ENCODE measurements around the gene ABLIM3. TPM values are rescaled to one million over a fixed set of nuclear protein-coding genes. Genes with fewer than 3 reads are reported as not detected.

ABLIM3 gene
- total RNA-seq, 4 donors from 2014 or later, result 1.6 to 26.4 (median 5.7) TPM

- TF ChIP-seq, protein P1, sequence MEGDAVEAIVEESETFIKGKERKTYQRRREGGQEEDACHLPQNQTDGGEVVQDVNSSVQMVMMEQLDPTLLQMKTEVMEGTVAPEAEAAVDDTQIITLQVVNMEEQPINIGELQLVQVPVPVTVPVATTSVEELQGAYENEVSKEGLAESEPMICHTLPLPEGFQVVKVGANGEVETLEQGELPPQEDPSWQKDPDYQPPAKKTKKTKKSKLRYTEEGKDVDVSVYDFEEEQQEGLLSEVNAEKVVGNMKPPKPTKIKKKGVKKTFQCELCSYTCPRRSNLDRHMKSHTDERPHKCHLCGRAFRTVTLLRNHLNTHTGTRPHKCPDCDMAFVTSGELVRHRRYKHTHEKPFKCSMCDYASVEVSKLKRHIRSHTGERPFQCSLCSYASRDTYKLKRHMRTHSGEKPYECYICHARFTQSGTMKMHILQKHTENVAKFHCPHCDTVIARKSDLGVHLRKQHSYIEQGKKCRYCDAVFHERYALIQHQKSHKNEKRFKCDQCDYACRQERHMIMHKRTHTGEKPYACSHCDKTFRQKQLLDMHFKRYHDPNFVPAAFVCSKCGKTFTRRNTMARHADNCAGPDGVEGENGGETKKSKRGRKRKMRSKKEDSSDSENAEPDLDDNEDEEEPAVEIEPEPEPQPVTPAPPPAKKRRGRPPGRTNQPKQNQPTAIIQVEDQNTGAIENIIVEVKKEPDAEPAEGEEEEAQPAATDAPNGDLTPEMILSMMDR (IDR thresholded peaks at IDR 0.05), result no peak
- TF ChIP-seq POLR2A (IDR thresholded peaks at IDR 0.05), result no peak
- no peak for DNase-seq
- no peak overlapping the region for H3K27ac ChIP-seq
- no peaks in the 10 kb centered on the region for H3K36me3 ChIP-seq
- H3K9me3 ChIP-seq, result no peaks in the 10 kb centered on the region
- H3K4me1 ChIP-seq, result peaks cover 0 to 3% (median 0%) of the 10 kb centered on the region in 4 donors
- no peaks in the 10 kb centered on the region for H3K27me3 ChIP-seq
- H3K4me3 ChIP-seq, result no peak overlapping the region
Measured at GRCh38 chr5:149300441-149300840, 159.1 kb downstream of the ABLIM3 start.

GRCh38 chr5:149301049-149301743 lies 159.9 kb downstream of the ABLIM3 start:
- Histone ChIP-seq H3K36me3 (no peaks in the 10 kb centered on the region), H3K27ac (no peak overlapping the region), H3K9me3 (no peaks in the 10 kb centered on the region), H3K27me3 (no peaks in the 10 kb centered on the region), H3K4me1 (peaks cover 0 to 3% (median 0%) of the 10 kb centered on the region in 4 donors), H3K4me3 (no peak overlapping the region)
- DNase-seq, result no peak
- no peak for TF ChIP-seq POLR2A (IDR thresholded peaks at IDR 0.05)
- TF ChIP-seq, protein P1 (IDR thresholded peaks at IDR 0.05), result no peak

DNA sequence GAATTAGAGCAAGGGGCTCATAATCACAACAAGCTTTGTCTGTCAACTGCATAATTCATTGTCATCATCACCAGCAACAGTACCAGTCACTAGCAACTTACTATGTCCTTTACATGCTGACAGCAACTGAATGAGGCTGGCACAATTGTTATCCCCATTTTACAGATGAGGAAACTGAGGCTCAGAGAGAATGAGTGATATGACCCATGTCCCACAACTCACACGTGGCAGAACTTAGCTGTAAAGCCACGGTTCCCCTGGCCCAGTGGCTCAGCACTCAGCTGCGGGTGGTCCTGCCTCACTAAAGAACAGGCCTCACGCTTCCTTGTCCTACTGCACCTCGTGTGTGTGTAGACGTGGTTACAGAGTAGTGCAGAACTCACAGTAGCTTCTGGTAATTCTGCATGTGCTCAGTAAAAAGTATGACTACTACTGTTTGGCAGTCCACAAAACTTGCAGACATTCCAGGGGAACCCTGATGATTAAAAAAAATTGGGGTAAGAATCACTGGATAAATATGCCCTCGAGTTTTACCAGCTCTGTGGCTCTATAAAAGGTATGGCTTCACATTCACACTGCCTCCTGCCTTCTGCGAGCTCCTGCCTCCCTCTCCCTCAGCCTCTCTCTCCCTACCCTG lies 160.6 kb downstream of the ABLIM3 start:
- Histone ChIP-seq H3K27ac (no peak overlapping the region), H3K9me3 (no peaks in the 10 kb centered on the region), H3K4me1 (peaks cover 0 to 3% (median 0%) of the 10 kb centered on the region in 4 donors), H3K4me3 (no peak overlapping the region), H3K27me3 (no peaks in the 10 kb centered on the region), H3K36me3 (no peaks in the 10 kb centered on the region)
- DNase-seq, result no peak
- TF ChIP-seq, protein P1 (IDR thresholded peaks at IDR 0.05), result no peak
- TF ChIP-seq POLR2A (IDR thresholded peaks at IDR 0.05), result no peak

GRCh38 chr5:149302641-149303040 lies 161.3 kb downstream of the ABLIM3 start:
- no peak for TF ChIP-seq POLR2A (IDR thresholded peaks at IDR 0.05)
- TF ChIP-seq, protein P1 (IDR thresholded peaks at IDR 0.05), result no peak
- Histone ChIP-seq H3K9me3 (no peaks in the 10 kb centered on the region), H3K27me3 (no peaks in the 10 kb centered on the region)

DNA sequence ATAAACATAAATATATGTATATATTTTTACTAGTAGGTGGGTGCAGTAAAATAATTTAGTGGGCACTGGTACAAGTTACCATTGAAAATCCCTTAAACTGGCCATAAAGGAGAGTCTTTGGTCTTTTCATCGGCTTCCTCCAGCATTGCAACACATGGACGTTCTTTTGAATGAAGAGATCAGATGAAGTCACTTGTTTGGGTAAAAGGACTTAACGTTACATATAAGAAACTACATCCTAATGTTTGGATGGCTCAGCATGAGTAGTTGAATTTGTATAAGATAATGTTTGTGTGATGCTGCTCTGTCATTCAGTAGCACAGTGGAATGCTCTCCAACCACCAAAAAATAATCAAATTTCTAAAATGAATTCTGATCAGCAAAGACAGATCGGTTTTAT lies 161.9 kb downstream of the ABLIM3 start:
- Histone ChIP-seq H3K27me3 (no peaks in the 10 kb centered on the region), H3K27ac (no peak overlapping the region), H3K4me1 (peaks cover 0 to 3% (median 0%) of the 10 kb centered on the region in 4 donors), H3K36me3 (no peaks in the 10 kb centered on the region), H3K9me3 (no peaks in the 10 kb centered on the region), H3K4me3 (no peak overlapping the region)
- DNase-seq, result no peak
- TF ChIP-seq, protein P1 (IDR thresholded peaks at IDR 0.05), result no peak
- no peak for TF ChIP-seq POLR2A (IDR thresholded peaks at IDR 0.05)

More at GRCh38 chr5:149302641-149303040, 161.3 kb downstream of the ABLIM3 start:
- no peak overlapping the region for H3K27ac ChIP-seq
- no peak for DNase-seq
- H3K4me1 ChIP-seq, result peaks cover 0 to 3% (median 0%) of the 10 kb centered on the region in 4 donors
- no peaks in the 10 kb centered on the region for H3K36me3 ChIP-seq
- no peak overlapping the region for H3K4me3 ChIP-seq

All from Peyer's patch (tissue), 4 donors.